Measurements from ENCODE around the gene GABPB1.

DNA sequence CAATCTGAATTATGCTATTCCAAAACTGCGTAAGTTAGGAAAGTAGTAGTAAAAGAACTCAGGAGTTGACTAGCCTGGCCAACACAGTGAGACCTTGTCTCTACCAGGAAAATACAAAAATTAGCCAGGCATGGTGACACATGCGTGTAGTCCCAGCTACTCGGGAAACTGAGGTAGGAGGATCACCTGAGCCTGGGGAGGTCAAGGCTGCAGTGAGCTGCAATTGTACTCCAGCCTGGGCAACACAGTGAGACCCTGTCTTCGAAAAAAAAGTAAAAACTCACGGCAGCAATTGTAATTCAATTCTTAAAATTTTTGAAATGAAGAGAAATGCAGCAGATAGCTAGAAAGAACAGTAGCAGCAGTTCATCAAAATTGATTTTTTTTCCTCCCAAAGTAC is 9.7 kb downstream of the GABPB1 start:
- no peak for TF ChIP-seq EP300 (IDR thresholded peaks at IDR 0.05)
- TF ChIP-seq, protein P1, sequence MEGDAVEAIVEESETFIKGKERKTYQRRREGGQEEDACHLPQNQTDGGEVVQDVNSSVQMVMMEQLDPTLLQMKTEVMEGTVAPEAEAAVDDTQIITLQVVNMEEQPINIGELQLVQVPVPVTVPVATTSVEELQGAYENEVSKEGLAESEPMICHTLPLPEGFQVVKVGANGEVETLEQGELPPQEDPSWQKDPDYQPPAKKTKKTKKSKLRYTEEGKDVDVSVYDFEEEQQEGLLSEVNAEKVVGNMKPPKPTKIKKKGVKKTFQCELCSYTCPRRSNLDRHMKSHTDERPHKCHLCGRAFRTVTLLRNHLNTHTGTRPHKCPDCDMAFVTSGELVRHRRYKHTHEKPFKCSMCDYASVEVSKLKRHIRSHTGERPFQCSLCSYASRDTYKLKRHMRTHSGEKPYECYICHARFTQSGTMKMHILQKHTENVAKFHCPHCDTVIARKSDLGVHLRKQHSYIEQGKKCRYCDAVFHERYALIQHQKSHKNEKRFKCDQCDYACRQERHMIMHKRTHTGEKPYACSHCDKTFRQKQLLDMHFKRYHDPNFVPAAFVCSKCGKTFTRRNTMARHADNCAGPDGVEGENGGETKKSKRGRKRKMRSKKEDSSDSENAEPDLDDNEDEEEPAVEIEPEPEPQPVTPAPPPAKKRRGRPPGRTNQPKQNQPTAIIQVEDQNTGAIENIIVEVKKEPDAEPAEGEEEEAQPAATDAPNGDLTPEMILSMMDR (IDR thresholded peaks at IDR 0.05): no peak

All from stomach (tissue), 4 donors.